SK-N-MC (cell line): ENCODE data around the gene SELENON.

Experiments used
- DNase-seq: peaks from one replicate; pipeline ENCODE4 v3.0.0-alpha.2; 2011; ENCODE audit warnings: low read depth, low spot score
- H3K27ac ChIP-seq: fragments of 200-600 bp; sonication (generic); 2 replicates; pipeline ENCODE4 v1.5.1; 2016; ENCODE audit warnings: mixed run types
- H3K36me3 ChIP-seq: fragments of 200-600 bp; sonication (generic); 2 replicates; pipeline ENCODE4 v1.6.1; 2017; ENCODE audit warnings: antibody characterized with exemption, low read length, mixed read lengths; ENCODE audit not compliant: insufficient read depth
- H3K4me3 ChIP-seq: fragments of 200-600 bp; sonication (generic); 2 replicates; pipeline ENCODE4 v1.5.1; 2016
- H3K9ac ChIP-seq: fragments of 200-600 bp; sonication (generic); 2 replicates; pipeline ENCODE4 v1.8.0; 2017; ENCODE audit warnings: mixed run types, mixed read lengths; ENCODE audit not compliant: insufficient read length
- H3K9me3 ChIP-seq: fragments of 200-600 bp; sonication (generic); 2 replicates; pipeline ENCODE4 v1.6.1; 2017; ENCODE audit warnings: low read depth, mild to moderate bottlenecking, antibody characterized with exemption, low read length, moderate library complexity, mixed read lengths
- EZH2 ChIP-seq: fragments of 200-600 bp; sonication (generic); IDR thresholded peaks from one replicate; pipeline ENCODE4 v1.6.1; 2017; ENCODE audit warnings: antibody characterized with exemption
- FOXP2 ChIP-seq: optimal IDR thresholded peaks from 2 replicates; pipeline ENCODE3; 2011; ENCODE audit warnings: mild to moderate bottlenecking, moderate library complexity; ENCODE audit not compliant: insufficient read depth; ENCODE audit errors: extremely low read length, control extremely low read depth
- POLR2AphosphoS5 ChIP-seq: IDR thresholded peaks from 2 replicates; pipeline ENCODE4 v1.6.1; 2012; ENCODE audit warnings: mild to moderate bottlenecking, low read depth, low read length, borderline replicate concordance

Gene SELENON

GRCh38 chr1:25767437-25767770, 32.6 kb upstream of the SELENON start:
- no peak overlapping the region for H3K9ac ChIP-seq
- H3K4me3 ChIP-seq: no peak overlapping the region
- H3K9me3 ChIP-seq: no peaks in the 10 kb centered on the region
- no peak overlapping the region for H3K27ac ChIP-seq
- TF ChIP-seq EZH2 (no peak), POLR2AphosphoS5 (no peak), FOXP2 (no peak)
- no peak for DNase-seq
- H3K36me3 ChIP-seq: no peaks in the 10 kb centered on the region

GRCh38 chr1:25768999-25769398, 31.0 kb upstream of the SELENON start:
- no peak for TF ChIP-seq FOXP2
- TF ChIP-seq EZH2: no peak
- no peak for TF ChIP-seq POLR2AphosphoS5
- Histone ChIP-seq H3K9ac (no peak overlapping the region), H3K36me3 (no peaks in the 10 kb centered on the region), H3K4me3 (no peak overlapping the region), H3K27ac (no peak overlapping the region), H3K9me3 (no peaks in the 10 kb centered on the region)
- DNase-seq: no peak

- H3K27ac ChIP-seq: no peak overlapping the region
- H3K9ac ChIP-seq: no peak overlapping the region
These were observed 30.2 kb upstream of the SELENON start for GRCh38 chr1:25769625-25770383.

GRCh38 chr1:25770541-25771220, 29.3 kb upstream of the SELENON start:
- DNase-seq: no peak
- peak overlapping the region; percentile 42 for H3K4me3 ChIP-seq
- H3K9me3 ChIP-seq: no peaks in the 10 kb centered on the region
- no peak overlapping the region for H3K27ac ChIP-seq
- H3K9ac ChIP-seq: no peak overlapping the region
- TF ChIP-seq FOXP2 (no peak), EZH2 (no peak), POLR2AphosphoS5 (no peak)
- no peaks in the 10 kb centered on the region for H3K36me3 ChIP-seq

More at GRCh38 chr1:25769625-25770383, 30.2 kb upstream of the SELENON start:
- Histone ChIP-seq H3K9me3 (no peaks in the 10 kb centered on the region), H3K4me3 (no peak overlapping the region), H3K36me3 (no peaks in the 10 kb centered on the region)
- DNase-seq: no peak
- TF ChIP-seq EZH2 (no peak), POLR2AphosphoS5 (no peak), FOXP2 (no peak)

- peak; percentile 28 for DNase-seq
- TF ChIP-seq EZH2 (no peak), POLR2AphosphoS5 (no peak)
- Histone ChIP-seq H3K27ac (no peak overlapping the region), H3K9ac (no peak overlapping the region), H3K4me3 (peak overlapping the region; percentile 42), H3K9me3 (no peaks in the 10 kb centered on the region), H3K36me3 (no peaks in the 10 kb centered on the region)
These were observed 28.5 kb upstream of the SELENON start for GRCh38 chr1:25771221-25772114.

GRCh38 chr1:25772164-25772563, 27.8 kb upstream of the SELENON start:
- Histone ChIP-seq H3K9me3 (no peaks in the 10 kb centered on the region), H3K9ac (no peak overlapping the region), H3K27ac (no peak overlapping the region), H3K36me3 (no peaks in the 10 kb centered on the region), H3K4me3 (no peak overlapping the region)
- no peak for DNase-seq
- TF ChIP-seq FOXP2 (no peak), EZH2 (no peak), POLR2AphosphoS5 (no peak)

- no peak for TF ChIP-seq EZH2
- no peak for TF ChIP-seq FOXP2
- no peak for TF ChIP-seq POLR2AphosphoS5
These were observed 27.2 kb upstream of the SELENON start for GRCh38 chr1:25772692-25773245.

More at GRCh38 chr1:25772692-25773245, 27.2 kb upstream of the SELENON start:
- no peak for DNase-seq
- Histone ChIP-seq H3K4me3 (no peak overlapping the region), H3K36me3 (no peaks in the 10 kb centered on the region), H3K27ac (no peak overlapping the region), H3K9ac (no peak overlapping the region), H3K9me3 (no peaks in the 10 kb centered on the region)
